ENCODE results near the gene MKS1. TPM values are rescaled to one million over a fixed set of nuclear protein-coding genes. Genes with fewer than 3 reads are reported as not detected.

Gene MKS1
- total and polyA plus RNA-seq, 2 of the 8 experiments (the other 6 are each of a cell fraction or from before 2014, with no cell fraction given), result 12.0 to 21.7 TPM

- H3K9ac ChIP-seq (replicated peaks in 1 of 4; ENCODE audit: extremely low read depth in 1 of 4, low read depth in 3 of 4, low read length in 3 of 4), result no peak overlapping the region
- H4K5ac ChIP-seq (ENCODE audit: insufficient read length, low read depth, low read length), result no peak overlapping the region
- H3K4me2 ChIP-seq (ENCODE audit: insufficient read depth in 1 of 2, low read depth in 2 of 2, low read length in 2 of 2), result no peak overlapping the region
- peaks cover 0 to 7% (median 2%) of the 10 kb centered on the region in 4 experiments; a peak in 4 of 7 replicates for H3K4me1 ChIP-seq (replicated peaks in 1 of 4; ENCODE audit: control insufficient read depth in 3 of 4, insufficient read depth in 4 of 4, low read length in 3 of 4)
- no peak overlapping the region for H3K18ac ChIP-seq (ENCODE audit: extremely low read depth, low read length)
- H2BK12ac ChIP-seq (ENCODE audit: low read depth, low read length), result no peak overlapping the region
- H3K23ac ChIP-seq (ENCODE audit: insufficient read length), result no peak overlapping the region
- no peak overlapping the region for H2BK5ac ChIP-seq (ENCODE audit: low read depth, low read length)
- no peak for TF ChIP-seq FOSL1 (IDR thresholded peaks at IDR 0.05; ENCODE audit: insufficient read depth, low read depth, low read length)
- TF ChIP-seq, protein P1, sequence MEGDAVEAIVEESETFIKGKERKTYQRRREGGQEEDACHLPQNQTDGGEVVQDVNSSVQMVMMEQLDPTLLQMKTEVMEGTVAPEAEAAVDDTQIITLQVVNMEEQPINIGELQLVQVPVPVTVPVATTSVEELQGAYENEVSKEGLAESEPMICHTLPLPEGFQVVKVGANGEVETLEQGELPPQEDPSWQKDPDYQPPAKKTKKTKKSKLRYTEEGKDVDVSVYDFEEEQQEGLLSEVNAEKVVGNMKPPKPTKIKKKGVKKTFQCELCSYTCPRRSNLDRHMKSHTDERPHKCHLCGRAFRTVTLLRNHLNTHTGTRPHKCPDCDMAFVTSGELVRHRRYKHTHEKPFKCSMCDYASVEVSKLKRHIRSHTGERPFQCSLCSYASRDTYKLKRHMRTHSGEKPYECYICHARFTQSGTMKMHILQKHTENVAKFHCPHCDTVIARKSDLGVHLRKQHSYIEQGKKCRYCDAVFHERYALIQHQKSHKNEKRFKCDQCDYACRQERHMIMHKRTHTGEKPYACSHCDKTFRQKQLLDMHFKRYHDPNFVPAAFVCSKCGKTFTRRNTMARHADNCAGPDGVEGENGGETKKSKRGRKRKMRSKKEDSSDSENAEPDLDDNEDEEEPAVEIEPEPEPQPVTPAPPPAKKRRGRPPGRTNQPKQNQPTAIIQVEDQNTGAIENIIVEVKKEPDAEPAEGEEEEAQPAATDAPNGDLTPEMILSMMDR (IDR thresholded peaks at IDR 0.05; ENCODE audit: control extremely low read depth in 1 of 3, insufficient read depth in 1 of 3, low read depth in 1 of 3, low read length in 3 of 3), result no peak
- TF ChIP-seq YY1 (IDR thresholded peaks at IDR 0.05; ENCODE audit: low read depth, low read length), result no peak
- TF ChIP-seq GTF2F1 (IDR thresholded peaks at IDR 0.05; ENCODE audit: borderline replicate concordance, low read depth, low read length), result no peak
- TF ChIP-seq CBX8 (IDR thresholded peaks at IDR 0.05; ENCODE audit: borderline replicate concordance, low read depth, low read length), result no peak
- H4K8ac ChIP-seq (ENCODE audit: extremely low read depth, insufficient read depth, low read length), result no peak overlapping the region
- H2AFZ ChIP-seq (ENCODE audit: low read length), result no peak overlapping the region
- H3K4ac ChIP-seq (replicated peaks; ENCODE audit: insufficient read length, low read depth, low read length), result no peak overlapping the region
- no peak overlapping the region for H3K4me3 ChIP-seq (ENCODE audit: extremely low read depth in 1 of 4, insufficient read depth in 2 of 4, low read depth in 3 of 4, low read length in 4 of 4)
- no peaks in the 10 kb centered on the region for H3K9me3 ChIP-seq (ENCODE audit: insufficient read depth in 2 of 2, low read depth in 1 of 2, low read length in 1 of 2)
- H3K23me2 ChIP-seq (ENCODE audit: low read depth, low read length), result no peaks in the 10 kb centered on the region; the same call in 1 of the 2 replicates
- no peak overlapping the region for H3K56ac ChIP-seq (replicated peaks; ENCODE audit: insufficient read length, low read depth, low read length)
- H4K91ac ChIP-seq (replicated peaks; ENCODE audit: insufficient read length, low read length), result no peak overlapping the region
- H2AK5ac ChIP-seq (ENCODE audit: low read depth, low read length), result no peak overlapping the region
- H4K20me1 ChIP-seq (replicated peaks in 1 of 2; ENCODE audit: control insufficient read depth in 1 of 2, insufficient read depth in 2 of 2, low read length in 2 of 2), result no peaks in the 10 kb centered on the region
- no peaks in the 10 kb centered on the region for H3K79me2 ChIP-seq (ENCODE audit: control insufficient read depth in 1 of 2, insufficient read depth in 2 of 2, low read length in 2 of 2)
- FAIRE-seq, result no peak
- ChIA-PET CTCF (ENCODE audit: partially characterized antibody) (interaction anchor here (1.0 kb wide), 1 partner anchor 13 kb away, joined by 5 read pairs; no protein-coding TSS in a partner anchor), POLR2A (ENCODE audit: partially characterized antibody) (interaction anchor here (1.3 kb wide), 1 partner anchor 12 kb away, joined by 3 read pairs; no protein-coding TSS in a partner anchor)
- no peak overlapping the region for H2BK15ac ChIP-seq (ENCODE audit: low read length)
- WGBS, 2 experiments (ENCODE audit: extremely low coverage in 1 of 2, insufficient coverage in 1 of 2, insufficient read length in 1 of 2, insufficient replicate concordance in 2 of 2, low coverage in 1 of 2, low lambda C conversion rate in 2 of 2, missing lambda C conversion rate in 1 of 2), result 74% methylated on average over 7 of the region's 7 CpGs; no CpG with 5 or more reads in 1 of the 2 experiments
- no peaks in the 10 kb centered on the region for H3K27me3 ChIP-seq (replicated peaks in 1 of 4; ENCODE audit: control insufficient read depth in 3 of 4, extremely low read depth in 1 of 4, insufficient read depth in 3 of 4, low read length in 3 of 4)
- no peak overlapping the region for H2BK20ac ChIP-seq (ENCODE audit: low read length)
- H2BK120ac ChIP-seq (replicated peaks; ENCODE audit: low read depth, low read length), result no peak overlapping the region
- no peak for DNase-seq (ENCODE audit: low read depth in 1 of 2, low spot score in 2 of 2)
- no peak overlapping the region for H3K14ac ChIP-seq (ENCODE audit: insufficient read length)
- H3K79me1 ChIP-seq (ENCODE audit: low read depth, low read length), result no peaks in the 10 kb centered on the region
- no peaks in the 10 kb centered on the region for H3K36me3 ChIP-seq (ENCODE audit: control insufficient read depth in 2 of 4, insufficient read depth in 4 of 4, low read length in 3 of 4)
- no peak overlapping the region for H3K27ac ChIP-seq (ENCODE audit: low read depth, low read length)
Observed at GRCh38 chr17:58187675-58188074, 31.4 kb downstream of the MKS1 start.

All from H1 (cell line).